ENCODE data around the gene POLR3B. TPM values are rescaled to one million over a fixed set of nuclear protein-coding genes. Genes with fewer than 3 reads are reported as not detected.

POLR3B gene
- polyA plus RNA-seq, 1 donor (not counting 4 experiments of a cell fraction or from before 2014, with no cell fraction given) = 13.9 TPM

GRCh38 chr12:106329231-106329982 lies 28.1 kb upstream of the POLR3B start:
- Histone ChIP-seq H3K9ac (ENCODE audit: control insufficient read depth, extremely low read depth, insufficient read depth, low read length) (no peak overlapping the region), H3K9me3 (ENCODE audit: control insufficient read depth, low read depth, low read length) (no peaks in the 10 kb centered on the region), H4K20me1 (ENCODE audit: control insufficient read depth, extremely low read depth, insufficient read depth, low read length) (no peaks in the 10 kb centered on the region), H3K4me3 (ENCODE audit: control insufficient read depth in 2 of 3, extremely low read depth in 1 of 3, insufficient read depth in 2 of 3, low read depth in 1 of 3, low read length in 3 of 3) (no peak overlapping the region), H3K27ac (ENCODE audit: control insufficient read depth, insufficient read depth, low read length) (no peak overlapping the region), H3K4me1 (ENCODE audit: control insufficient read depth, extremely low read depth, insufficient read depth, low read length) (no peaks in the 10 kb centered on the region), H2AFZ (ENCODE audit: control insufficient read depth, low read length) (no peak overlapping the region), H3K27me3 (ENCODE audit: control insufficient read depth, extremely low read depth, insufficient read depth, low read length) (no peaks in the 10 kb centered on the region), H3K4me2 (ENCODE audit: control insufficient read depth, extremely low read depth, insufficient read depth, low read depth, low read length) (no peak overlapping the region), H3K36me3 (ENCODE audit: control insufficient read depth in 2 of 2, extremely low read depth in 1 of 2, insufficient read depth in 2 of 2, low read length in 2 of 2) (peaks cover 0 to 5% of the 10 kb centered on the region in 2 experiments), H3K9me1 (ENCODE audit: control insufficient read depth, extremely low read depth, insufficient read depth, low read length) (no peaks in the 10 kb centered on the region), H3K79me2 (ENCODE audit: control insufficient read depth, insufficient read depth, low read length) (no peaks in the 10 kb centered on the region)
- DNase-seq (ENCODE audit: low read depth, low spot score) (no peak), FAIRE-seq (no peak)
- TF ChIP-seq CTCF (optimal IDR thresholded peaks at IDR 0.05 in 1 of 3, IDR thresholded peaks at IDR 0.05 in 1 of 3, conservative IDR thresholded peaks at IDR 0.05 in 1 of 3; ENCODE audit: extremely low read depth in 1 of 3, insufficient read depth in 2 of 3, low read length in 3 of 3) (no peak), EZH2 (IDR thresholded peaks at IDR 0.05; ENCODE audit: low read length) (no peak)
- dilution Hi-C loops (cut with MboI; ENCODE audit: extremely low pct_ligation_motif_present, low sequenced_read_pairs) = no loop called here

GRCh38 chr12:106331599-106331998 lies 25.9 kb upstream of the POLR3B start:
- dilution Hi-C loops (cut with MboI; ENCODE audit: extremely low pct_ligation_motif_present, low sequenced_read_pairs) = no loop called here
- Histone ChIP-seq H3K9me3 (ENCODE audit: control insufficient read depth, low read depth, low read length) (no peaks in the 10 kb centered on the region), H3K79me2 (ENCODE audit: control insufficient read depth, insufficient read depth, low read length) (no peaks in the 10 kb centered on the region), H2AFZ (ENCODE audit: control insufficient read depth, low read length) (no peak overlapping the region), H3K9ac (ENCODE audit: control insufficient read depth, extremely low read depth, insufficient read depth, low read length) (no peak overlapping the region), H3K4me3 (ENCODE audit: control insufficient read depth in 2 of 3, extremely low read depth in 1 of 3, insufficient read depth in 2 of 3, low read depth in 1 of 3, low read length in 3 of 3) (no peak overlapping the region), H3K4me1 (ENCODE audit: control insufficient read depth, extremely low read depth, insufficient read depth, low read length) (no peaks in the 10 kb centered on the region), H3K27me3 (ENCODE audit: control insufficient read depth, extremely low read depth, insufficient read depth, low read length) (no peaks in the 10 kb centered on the region), H3K4me2 (ENCODE audit: control insufficient read depth, extremely low read depth, insufficient read depth, low read depth, low read length) (no peak overlapping the region), H3K9me1 (ENCODE audit: control insufficient read depth, extremely low read depth, insufficient read depth, low read length) (no peaks in the 10 kb centered on the region), H3K36me3 (ENCODE audit: control insufficient read depth in 2 of 2, extremely low read depth in 1 of 2, insufficient read depth in 2 of 2, low read length in 2 of 2) (peaks cover 0 to 3% of the 10 kb centered on the region in 2 experiments), H4K20me1 (ENCODE audit: control insufficient read depth, extremely low read depth, insufficient read depth, low read length) (no peaks in the 10 kb centered on the region), H3K27ac (ENCODE audit: control insufficient read depth, insufficient read depth, low read length) (no peak overlapping the region)
- DNase-seq (ENCODE audit: low read depth, low spot score) (no peak), FAIRE-seq (no peak)
- TF ChIP-seq EZH2 (IDR thresholded peaks at IDR 0.05; ENCODE audit: low read length) = no peak
- no peak for TF ChIP-seq CTCF (optimal IDR thresholded peaks at IDR 0.05 in 1 of 3, IDR thresholded peaks at IDR 0.05 in 1 of 3, conservative IDR thresholded peaks at IDR 0.05 in 1 of 3; ENCODE audit: extremely low read depth in 1 of 3, insufficient read depth in 2 of 3, low read length in 3 of 3)

All from keratinocyte (primary cell).